A673 (cell line): ENCODE results near the gene NAT10. TPM values are rescaled to one million over a fixed set of nuclear protein-coding genes. Genes with fewer than 3 reads are reported as not detected.

Experiments
- BruUV-seq: library from RNA; stranded (reverse); fragments of 400-500 nt; replicated peaks from 2 replicates; lab custom pipeline; 2021; lab: Mats Ljungman, UMichigan
- CTCF ChIA-PET: fragments of 300-600 bp; sonication (Branson Sonifier 250); formaldehyde crosslinking; loops from one replicate; lab custom pipeline; 2022; ENCODE audit warnings: antibody characterized with exemption; lab: Charles Lee
- POLR2A ChIA-PET: fragments of 300-600 bp; sonication (Branson Sonifier 250); formaldehyde crosslinking; loops from one replicate; lab custom pipeline; 2022; ENCODE audit warnings: antibody characterized with exemption; ENCODE audit not compliant: low non-redundant PET; lab: Charles Lee
- DNase-seq: peaks from one replicate; pipeline ENCODE4 v3.0.0-alpha.2; 2015; ENCODE audit warnings: low spot score
- H3K27ac ChIP-seq: fragments of 200-600 bp; sonication (generic); 2 replicates; pipeline ENCODE4 v1.5.1; 2016; ENCODE audit warnings: mixed run types, low read depth, mild to moderate bottlenecking, mixed read lengths, antibody characterized with exemption, low read length; ENCODE audit not compliant: poor library complexity, severe bottlenecking
- H3K27me3 ChIP-seq: fragments of 200-600 bp; sonication (generic); replicated peaks from 2 replicates; pipeline ENCODE4 v1.6.1; 2017; ENCODE audit warnings: mixed run types, low read depth, mild to moderate bottlenecking, mixed read lengths, antibody characterized with exemption, low read length; ENCODE audit not compliant: insufficient read depth, poor library complexity
- H3K36me3 ChIP-seq: fragments of 200-600 bp; sonication (generic); 2 replicates; pipeline ENCODE4 v1.6.1; 2016; ENCODE audit warnings: mixed run types, mild to moderate bottlenecking, mixed read lengths, antibody characterized with exemption, low read length; ENCODE audit not compliant: insufficient read depth, poor library complexity, severe bottlenecking
- H3K4me1 ChIP-seq: fragments of 200-600 bp; sonication (generic); 2 replicates; pipeline ENCODE4 v1.6.1; 2017; ENCODE audit warnings: mixed run types, mild to moderate bottlenecking, mixed read lengths, antibody characterized with exemption, low read length; ENCODE audit not compliant: insufficient read depth, poor library complexity, severe bottlenecking
- H3K4me3 ChIP-seq: fragments of 200-600 bp; sonication (generic); 2 replicates; pipeline ENCODE4 v1.5.1; 2016; ENCODE audit warnings: low read depth, mixed run types, mild to moderate bottlenecking, mixed read lengths, low read length; ENCODE audit not compliant: poor library complexity, severe bottlenecking
- H3K9me3 ChIP-seq: fragments of 200-600 bp; sonication (generic); 2 replicates; pipeline ENCODE4 v1.6.1; 2016; ENCODE audit warnings: mixed run types, low read depth, mild to moderate bottlenecking, mixed read lengths, antibody characterized with exemption, low read length; ENCODE audit not compliant: poor library complexity, severe bottlenecking
- EZH2 ChIP-seq: fragments of 200-600 bp; sonication (generic); IDR thresholded peaks from 2 replicates; pipeline ENCODE4 v1.6.1; 2017; ENCODE audit warnings: borderline replicate concordance, low read depth, mild to moderate bottlenecking, mixed read lengths, antibody characterized with exemption, low read length; ENCODE audit not compliant: poor library complexity, severe bottlenecking
- intact Hi-C: fragments of 100-400 bp; cut with micrococcal nuclease; formaldehyde crosslinking; loops from one replicate; pipeline ENCODE4 v1.10.0; 2022; ENCODE audit not compliant: unreplicated experiment
- total RNA-seq: library from RNA; stranded (reverse); gene quantifications from 2 replicates; pipeline ENCODE4 v1.2.3, GENCODE V29; 2021
- TF ChIP-seq, protein P1 (sequence below): fragments of 300-800, 200-600 bp; sonication (generic); conservative IDR thresholded peaks from 2 replicates; pipeline ENCODE4 v1.5.1; 2017; ENCODE audit warnings: low read depth, mild to moderate bottlenecking, antibody characterized with exemption, low read length, moderate library complexity, mixed read lengths

NAT10 gene
- total RNA-seq, 1 experiment from 2014 or later: 192 TPM

DNA sequence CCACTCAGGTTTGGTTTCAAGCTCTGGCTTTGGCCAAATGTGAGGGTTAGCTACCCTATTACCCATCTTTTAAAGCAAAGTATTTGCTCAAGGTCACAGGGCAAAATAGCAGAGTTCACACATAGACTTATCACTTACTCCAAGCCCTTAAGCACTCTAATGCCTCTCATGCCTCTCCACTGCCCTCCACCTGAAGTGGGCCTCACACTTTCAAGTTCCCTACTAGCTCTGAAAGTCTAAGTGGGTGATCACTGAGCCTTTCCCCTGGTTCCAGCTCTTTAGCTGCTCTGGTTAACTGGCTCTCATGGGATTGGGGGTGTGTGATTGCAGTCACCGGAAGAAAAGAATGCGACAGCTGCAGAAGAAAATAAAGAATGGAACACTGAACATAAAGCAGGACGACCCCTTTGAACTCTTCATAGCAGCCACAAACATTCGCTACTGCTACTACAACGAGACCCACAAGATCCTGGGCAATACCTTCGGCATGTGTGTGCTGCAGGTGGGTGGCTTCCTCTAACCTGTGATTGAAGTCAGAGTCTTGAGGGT, 6.4 kb downstream of the NAT10 start:
- CTCF ChIA-PET: no interaction called here
- Histone ChIP-seq H3K27ac (no peak overlapping the region), H3K4me3 (no peak overlapping the region), H3K36me3 (peaks cover 93% of the 10 kb centered on the region), H3K4me1 (peaks cover 17% of the 10 kb centered on the region), H3K27me3 (no peaks in the 10 kb centered on the region), H3K9me3 (no peaks in the 10 kb centered on the region)
- no peak for DNase-seq
- TF ChIP-seq, protein P1, sequence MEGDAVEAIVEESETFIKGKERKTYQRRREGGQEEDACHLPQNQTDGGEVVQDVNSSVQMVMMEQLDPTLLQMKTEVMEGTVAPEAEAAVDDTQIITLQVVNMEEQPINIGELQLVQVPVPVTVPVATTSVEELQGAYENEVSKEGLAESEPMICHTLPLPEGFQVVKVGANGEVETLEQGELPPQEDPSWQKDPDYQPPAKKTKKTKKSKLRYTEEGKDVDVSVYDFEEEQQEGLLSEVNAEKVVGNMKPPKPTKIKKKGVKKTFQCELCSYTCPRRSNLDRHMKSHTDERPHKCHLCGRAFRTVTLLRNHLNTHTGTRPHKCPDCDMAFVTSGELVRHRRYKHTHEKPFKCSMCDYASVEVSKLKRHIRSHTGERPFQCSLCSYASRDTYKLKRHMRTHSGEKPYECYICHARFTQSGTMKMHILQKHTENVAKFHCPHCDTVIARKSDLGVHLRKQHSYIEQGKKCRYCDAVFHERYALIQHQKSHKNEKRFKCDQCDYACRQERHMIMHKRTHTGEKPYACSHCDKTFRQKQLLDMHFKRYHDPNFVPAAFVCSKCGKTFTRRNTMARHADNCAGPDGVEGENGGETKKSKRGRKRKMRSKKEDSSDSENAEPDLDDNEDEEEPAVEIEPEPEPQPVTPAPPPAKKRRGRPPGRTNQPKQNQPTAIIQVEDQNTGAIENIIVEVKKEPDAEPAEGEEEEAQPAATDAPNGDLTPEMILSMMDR: no peak
- no peak for TF ChIP-seq EZH2
- POLR2A ChIA-PET: no interaction called here
- BruUV-seq: no TSS peak
- intact Hi-C loops: no loop called here

DNA sequence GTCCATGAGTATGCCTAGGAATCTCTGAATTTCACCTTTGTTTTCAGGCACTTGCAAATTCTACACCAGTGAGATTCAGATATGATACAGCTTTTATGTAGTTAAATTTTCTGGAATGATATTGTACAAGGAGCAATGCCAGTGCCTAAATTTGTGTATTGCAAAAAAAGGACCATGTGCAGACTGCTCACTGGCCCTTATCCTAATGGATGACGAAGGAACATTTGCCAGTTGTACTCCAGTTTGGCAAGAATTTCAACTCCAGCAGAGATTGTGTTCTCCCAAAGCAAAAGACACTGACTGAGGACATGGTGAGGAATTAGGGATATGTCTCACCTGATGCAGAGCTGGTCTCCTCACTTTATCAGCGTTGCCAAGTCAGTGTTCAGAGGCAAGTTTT, 8.6 kb downstream of the NAT10 start:
- H3K27ac ChIP-seq: no peak overlapping the region
- intact Hi-C loops: no loop called here
- no TSS peak for BruUV-seq
- no peaks in the 10 kb centered on the region for H3K9me3 ChIP-seq
- DNase-seq: no peak
- peaks cover 10% of the 10 kb centered on the region for H3K4me1 ChIP-seq
- no peaks in the 10 kb centered on the region for H3K27me3 ChIP-seq
- POLR2A ChIA-PET: no interaction called here
- CTCF ChIA-PET: no interaction called here
- TF ChIP-seq, protein P1: no peak
- no peak for TF ChIP-seq EZH2
- no peak overlapping the region for H3K4me3 ChIP-seq
- H3K36me3 ChIP-seq: peaks cover 96% of the 10 kb centered on the region

DNA sequence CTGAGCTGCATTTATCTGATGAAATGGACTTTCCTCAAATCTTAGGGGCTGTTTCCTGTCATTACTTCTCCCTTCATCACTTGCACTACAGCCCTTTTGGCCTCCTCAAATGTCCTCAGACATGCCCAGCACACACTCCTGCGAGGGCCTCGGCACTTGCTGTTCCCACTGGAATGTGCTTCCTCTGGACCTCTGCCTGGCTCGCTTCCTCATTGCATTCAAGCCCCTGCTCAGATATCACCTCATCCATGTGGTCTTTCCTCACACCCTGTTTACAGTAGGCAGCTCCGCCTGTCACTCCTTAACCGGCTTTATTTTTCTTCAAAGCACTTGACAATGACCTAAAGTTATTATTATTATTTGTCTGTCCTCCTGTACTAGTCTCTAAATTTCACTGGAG, 9.0 kb downstream of the NAT10 start:
- no peak for DNase-seq
- H3K9me3 ChIP-seq: no peaks in the 10 kb centered on the region
- H3K4me3 ChIP-seq: no peak overlapping the region
- no peaks in the 10 kb centered on the region for H3K27me3 ChIP-seq
- no peak for TF ChIP-seq EZH2
- TF ChIP-seq, protein P1: no peak
- no peak overlapping the region for H3K27ac ChIP-seq
- ChIA-PET CTCF (no interaction called here), POLR2A (no interaction called here)
- H3K4me1 ChIP-seq: peaks cover 10% of the 10 kb centered on the region
- H3K36me3 ChIP-seq: peaks cover 96% of the 10 kb centered on the region
- intact Hi-C loops: no loop called here
- no TSS peak for BruUV-seq
